ENCODE data around the gene PYGL. TPM values are rescaled to one million over a fixed set of nuclear protein-coding genes. Genes with fewer than 3 reads are reported as not detected.
"Not testable (repeated sequence)": the region's sequence is repeated elsewhere in the genome, so short reads cannot be mapped to it uniquely, and the experiment has no call there.

Gene PYGL
- total RNA-seq, 1 donor from 2014 or later: 32.9 TPM

DNA sequence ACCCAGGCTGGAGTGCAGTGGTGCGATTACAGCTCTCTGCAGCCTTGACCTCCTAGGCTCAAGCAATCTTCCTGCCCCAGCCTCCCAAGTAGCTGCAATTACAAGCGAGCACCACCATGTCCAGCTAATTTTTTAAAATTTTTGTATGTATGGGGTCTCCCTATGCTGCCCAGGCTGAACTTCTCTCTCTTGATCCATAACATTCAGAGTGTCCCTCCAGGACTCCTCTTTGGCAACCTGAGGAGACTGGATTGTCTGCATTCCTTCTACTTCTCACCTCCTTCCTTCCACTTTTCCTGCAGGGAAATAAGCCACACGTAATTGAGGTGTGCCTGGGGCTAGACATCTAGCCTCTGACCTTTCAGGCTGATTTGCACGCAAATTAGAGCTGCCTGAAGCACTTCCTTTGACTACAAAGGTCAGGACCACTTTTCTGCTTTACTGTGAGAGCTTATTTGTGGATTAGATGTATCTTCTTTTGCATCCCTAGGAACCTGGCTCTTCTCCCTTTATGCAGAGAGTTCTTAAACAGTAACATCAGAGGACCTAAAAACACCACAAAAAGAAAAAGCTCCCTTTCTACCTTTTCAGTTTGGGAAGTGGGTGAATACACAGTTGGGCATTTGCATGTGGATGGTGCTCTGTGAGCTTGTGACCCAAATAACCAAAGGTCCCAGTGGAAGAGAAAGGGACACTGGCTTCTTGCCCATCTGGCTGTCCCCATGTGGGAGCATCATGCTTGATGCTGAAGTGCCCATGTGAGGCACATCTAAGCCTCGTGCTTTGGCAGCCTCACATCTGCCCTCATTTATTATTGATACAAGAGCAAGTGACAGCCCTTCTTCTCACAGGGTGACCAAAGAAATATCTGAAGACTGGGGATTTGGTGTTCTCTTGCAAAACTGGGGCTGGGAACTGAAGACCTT lies 33.5 kb downstream of the PYGL start:
- Histone ChIP-seq H3K27me3 (ENCODE audit: control insufficient read depth in 3 of 3, insufficient read depth in 3 of 3, low read length in 3 of 3) (no peaks in the 10 kb centered on the region), H3K4me1 (ENCODE audit: control insufficient read depth in 3 of 3, insufficient read depth in 3 of 3, low read length in 3 of 3) (no peaks in the 10 kb centered on the region), H3K27ac (ENCODE audit: low read depth, low read length) (no peak overlapping the region), H3K9me3 (ENCODE audit: control insufficient read depth in 3 of 3, low read length in 3 of 3) (no peaks in the 10 kb centered on the region), H3K4me3 (ENCODE audit: low read length in 3 of 3) (no peak overlapping the region), H3K9ac (ENCODE audit: low read depth in 1 of 3, low read length in 3 of 3) (no peak overlapping the region), H3K36me3 (ENCODE audit: control insufficient read depth in 3 of 3, insufficient read depth in 3 of 3, low read length in 3 of 3) (peaks cover 7 to 24% (median 23%) of the 10 kb centered on the region in 3 donors)

DNA sequence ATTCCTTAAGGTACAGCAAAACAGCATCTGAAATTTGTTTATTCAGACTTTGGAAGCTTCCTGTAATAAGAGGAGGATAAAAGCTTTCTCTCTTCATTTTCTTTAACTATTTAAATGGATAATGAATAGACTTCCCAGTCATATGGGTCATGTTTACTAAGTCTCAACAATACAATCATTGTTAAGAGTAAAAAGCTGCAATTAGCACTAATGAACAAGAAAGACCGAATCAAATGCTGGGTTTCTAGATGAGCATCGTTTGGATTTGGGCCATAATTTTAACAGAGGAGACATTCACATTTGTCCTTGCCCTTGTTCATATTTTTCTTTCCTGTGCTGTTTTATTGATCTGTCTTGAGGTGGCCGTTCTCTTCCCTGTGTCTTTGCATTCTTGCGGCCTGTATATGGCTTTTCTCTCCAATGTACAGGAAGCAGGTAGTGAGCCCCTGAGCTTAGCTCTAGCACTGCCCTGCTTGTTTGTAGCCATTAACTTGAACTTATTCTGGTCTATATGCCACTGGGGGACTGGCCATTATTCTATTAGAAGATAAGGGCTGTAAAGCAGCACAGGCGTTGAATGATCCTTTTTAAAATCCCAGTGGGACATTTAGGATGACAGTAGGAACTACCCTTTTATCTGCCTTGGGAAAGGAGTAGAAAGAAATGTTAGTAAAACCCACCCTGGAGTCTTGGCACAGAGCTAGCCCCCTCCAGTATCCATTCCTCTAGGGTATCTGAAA lies 37.8 kb downstream of the PYGL start:
- H3K27me3 ChIP-seq (ENCODE audit: control insufficient read depth in 3 of 3, insufficient read depth in 3 of 3, low read length in 3 of 3): no peaks in the 10 kb centered on the region
- H3K9me3 ChIP-seq (ENCODE audit: control insufficient read depth in 3 of 3, low read length in 3 of 3): no peaks in the 10 kb centered on the region
- no peak overlapping the region for H3K9ac ChIP-seq (ENCODE audit: low read depth in 1 of 3, low read length in 3 of 3)
- H3K36me3 ChIP-seq (ENCODE audit: control insufficient read depth in 3 of 3, insufficient read depth in 3 of 3, low read length in 3 of 3): peaks cover 4 to 13% (median 11%) of the 10 kb centered on the region in 3 donors
- H3K4me1 ChIP-seq (ENCODE audit: control insufficient read depth in 3 of 3, insufficient read depth in 3 of 3, low read length in 3 of 3): no peaks in the 10 kb centered on the region
- H3K4me3 ChIP-seq (ENCODE audit: low read length in 3 of 3): no peak overlapping the region
- H3K27ac ChIP-seq (ENCODE audit: low read depth, low read length): no peak overlapping the region

DNA sequence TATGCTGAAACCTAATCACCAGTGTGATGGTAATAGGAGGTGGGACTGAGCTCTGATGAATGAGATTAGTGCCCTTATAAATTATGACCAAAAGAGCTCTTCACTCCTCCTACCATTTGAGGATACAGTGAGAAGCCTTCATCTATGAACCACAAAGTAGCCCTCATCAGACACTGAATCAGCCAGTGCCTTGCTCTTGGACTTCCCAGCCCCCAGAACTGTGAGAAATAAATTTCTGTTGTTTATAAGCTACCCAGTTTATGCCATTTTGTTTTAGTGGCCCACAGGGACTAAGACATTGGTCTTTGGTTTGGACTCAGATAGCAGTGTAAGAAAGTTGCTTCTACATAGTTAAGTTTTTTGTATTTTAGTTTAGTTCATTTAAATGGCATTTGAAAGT lies 39.6 kb downstream of the PYGL start:
- Histone ChIP-seq H3K27ac (ENCODE audit: low read depth, low read length) (no peak overlapping the region), H3K36me3 (ENCODE audit: control insufficient read depth in 3 of 3, insufficient read depth in 3 of 3, low read length in 3 of 3) (peaks cover 0 to 6% (median 6%) of the 10 kb centered on the region in 3 donors)

DNA sequence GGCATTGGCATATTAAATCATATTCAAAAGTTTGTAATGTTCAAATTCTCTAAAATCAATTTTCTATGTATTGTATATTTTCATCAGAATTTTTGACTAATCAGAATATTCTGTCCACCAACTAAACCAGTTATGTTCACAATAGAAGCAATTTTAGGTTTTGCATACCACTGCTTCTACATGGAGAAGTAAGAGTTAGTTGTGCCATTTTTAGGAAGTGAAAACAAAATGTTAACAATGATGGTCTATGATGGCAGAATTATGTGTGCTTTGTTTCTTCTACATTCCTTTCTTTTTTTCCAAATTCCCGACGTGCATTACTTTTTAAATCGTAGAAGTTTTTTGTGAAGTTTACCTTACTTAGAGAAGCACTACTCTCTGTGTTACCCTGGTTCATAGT lies 42.9 kb downstream of the PYGL start:
- H3K4me1 ChIP-seq (ENCODE audit: control insufficient read depth in 3 of 3, insufficient read depth in 3 of 3, low read length in 3 of 3): no peaks in the 10 kb centered on the region
- no peaks in the 10 kb centered on the region for H3K27me3 ChIP-seq (ENCODE audit: control insufficient read depth in 3 of 3, insufficient read depth in 3 of 3, low read length in 3 of 3)
- no peaks in the 10 kb centered on the region for H3K9me3 ChIP-seq (ENCODE audit: control insufficient read depth in 3 of 3, low read length in 3 of 3)
- H3K27ac ChIP-seq (ENCODE audit: low read depth, low read length): no peak overlapping the region
- H3K9ac ChIP-seq (ENCODE audit: low read depth in 1 of 3, low read length in 3 of 3): no peak overlapping the region
- H3K4me3 ChIP-seq (ENCODE audit: low read length in 3 of 3): no peak overlapping the region
- peaks cover 0 to 6% (median 0%) of the 10 kb centered on the region in 3 donors for H3K36me3 ChIP-seq (ENCODE audit: control insufficient read depth in 3 of 3, insufficient read depth in 3 of 3, low read length in 3 of 3)

More for the DNA sequence above, 39.6 kb downstream of the PYGL start:
- Histone ChIP-seq H3K4me1 (ENCODE audit: control insufficient read depth in 3 of 3, insufficient read depth in 3 of 3, low read length in 3 of 3) (no peaks in the 10 kb centered on the region), H3K27me3 (ENCODE audit: control insufficient read depth in 3 of 3, insufficient read depth in 3 of 3, low read length in 3 of 3) (no peaks in the 10 kb centered on the region), H3K9ac (ENCODE audit: low read depth in 1 of 3, low read length in 3 of 3) (no peak overlapping the region), H3K4me3 (ENCODE audit: low read length in 3 of 3) (no peak overlapping the region), H3K9me3 (ENCODE audit: control insufficient read depth in 3 of 3, low read length in 3 of 3) (no peaks in the 10 kb centered on the region)

DNA sequence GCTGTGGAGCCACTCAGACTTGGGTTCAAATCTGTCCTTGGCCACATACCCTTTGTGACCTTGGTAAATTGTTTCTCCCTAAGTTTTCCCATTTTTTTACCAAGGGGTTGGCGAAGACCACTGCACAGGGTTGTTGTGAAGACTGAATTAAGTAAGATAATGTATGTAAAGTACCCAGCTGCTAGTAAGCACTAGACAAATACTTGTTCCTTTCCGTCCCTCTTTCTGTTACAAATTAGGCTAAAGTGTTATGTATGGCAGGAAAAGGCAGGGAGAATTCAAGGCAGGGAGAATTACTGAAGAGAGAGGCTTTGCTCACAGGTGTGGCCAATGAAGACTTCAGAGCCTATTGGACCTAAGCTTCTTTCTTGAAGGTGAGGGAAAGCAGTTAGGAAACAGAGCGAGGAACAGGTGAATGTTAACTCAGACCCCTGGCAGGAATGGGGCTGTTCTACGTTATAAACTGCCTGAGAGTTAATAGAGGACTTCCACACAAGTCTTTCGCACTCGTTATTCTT lies 46.6 kb downstream of the PYGL start:
- Histone ChIP-seq H3K4me3 (ENCODE audit: low read length in 3 of 3) (no peak overlapping the region), H3K9me3 (ENCODE audit: control insufficient read depth in 3 of 3, low read length in 3 of 3) (no peaks in the 10 kb centered on the region), H3K4me1 (ENCODE audit: control insufficient read depth in 3 of 3, insufficient read depth in 3 of 3, low read length in 3 of 3) (no peaks in the 10 kb centered on the region), H3K27me3 (ENCODE audit: control insufficient read depth in 3 of 3, insufficient read depth in 3 of 3, low read length in 3 of 3) (no peaks in the 10 kb centered on the region), H3K27ac (ENCODE audit: low read depth, low read length) (no peak overlapping the region), H3K9ac (ENCODE audit: low read depth in 1 of 3, low read length in 3 of 3) (no peak overlapping the region), H3K36me3 (ENCODE audit: control insufficient read depth in 3 of 3, insufficient read depth in 3 of 3, low read length in 3 of 3) (no peaks in the 10 kb centered on the region)

DNA sequence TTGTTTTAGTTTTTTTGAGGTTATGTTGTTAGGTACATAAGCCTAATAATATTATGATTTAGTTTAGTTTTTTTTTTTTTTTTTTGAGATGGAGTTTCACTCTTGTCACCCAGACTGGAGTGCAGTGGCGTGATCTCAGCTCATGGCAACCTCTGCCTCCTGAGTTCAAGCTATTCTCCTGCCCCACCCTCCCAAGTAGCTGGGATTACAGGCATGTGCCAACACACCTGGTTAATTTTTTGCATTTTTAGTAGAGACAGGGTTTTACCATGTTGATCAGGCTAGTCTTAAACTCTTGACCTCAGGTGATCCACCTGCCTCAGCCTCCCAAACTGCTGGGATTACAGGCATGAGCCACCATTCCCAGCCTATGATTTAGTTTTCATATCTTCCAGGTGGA lies 47.3 kb downstream of the PYGL start:
- not testable (repeated sequence) for H3K4me3 ChIP-seq (ENCODE audit: low read length in 3 of 3)

DNA sequence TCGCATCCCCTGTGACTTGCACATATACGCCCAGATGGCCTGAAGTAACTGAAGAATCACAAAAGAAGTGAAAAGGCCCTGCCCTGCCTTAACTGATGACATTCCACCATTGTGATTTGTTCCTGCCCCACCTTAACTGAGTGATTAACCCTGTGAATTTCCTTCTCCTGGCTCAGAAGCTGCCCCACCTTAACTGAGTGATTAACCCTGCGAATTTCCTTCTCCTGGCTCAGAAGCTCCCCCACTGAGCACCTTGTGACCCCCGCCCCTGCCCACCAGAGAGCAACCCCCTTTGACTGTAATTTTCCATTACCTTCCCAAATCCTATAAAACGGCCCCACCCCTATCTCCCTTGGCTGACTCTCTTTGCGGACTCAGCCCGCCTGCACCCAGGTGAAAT lies 47.9 kb downstream of the PYGL start:
- not testable (repeated sequence) for H3K27ac ChIP-seq (ENCODE audit: low read depth, low read length); H3K4me3 ChIP-seq (ENCODE audit: low read length in 3 of 3); H3K9me3 ChIP-seq (ENCODE audit: control insufficient read depth in 3 of 3, low read length in 3 of 3); H3K4me1 ChIP-seq (ENCODE audit: control insufficient read depth in 3 of 3, insufficient read depth in 3 of 3, low read length in 3 of 3); H3K36me3 ChIP-seq (ENCODE audit: control insufficient read depth in 3 of 3, insufficient read depth in 3 of 3, low read length in 3 of 3); H3K9ac ChIP-seq (ENCODE audit: low read depth in 1 of 3, low read length in 3 of 3); H3K27me3 ChIP-seq (ENCODE audit: control insufficient read depth in 3 of 3, insufficient read depth in 3 of 3, low read length in 3 of 3)

More for the DNA sequence above, 47.3 kb downstream of the PYGL start:
- H3K27me3 ChIP-seq (ENCODE audit: control insufficient read depth in 3 of 3, insufficient read depth in 3 of 3, low read length in 3 of 3); H3K9ac ChIP-seq (ENCODE audit: low read depth in 1 of 3, low read length in 3 of 3); H3K4me1 ChIP-seq (ENCODE audit: control insufficient read depth in 3 of 3, insufficient read depth in 3 of 3, low read length in 3 of 3); H3K36me3 ChIP-seq (ENCODE audit: control insufficient read depth in 3 of 3, insufficient read depth in 3 of 3, low read length in 3 of 3); H3K9me3 ChIP-seq (ENCODE audit: control insufficient read depth in 3 of 3, low read length in 3 of 3); H3K27ac ChIP-seq (ENCODE audit: low read depth, low read length): not testable (repeated sequence)

DNA sequence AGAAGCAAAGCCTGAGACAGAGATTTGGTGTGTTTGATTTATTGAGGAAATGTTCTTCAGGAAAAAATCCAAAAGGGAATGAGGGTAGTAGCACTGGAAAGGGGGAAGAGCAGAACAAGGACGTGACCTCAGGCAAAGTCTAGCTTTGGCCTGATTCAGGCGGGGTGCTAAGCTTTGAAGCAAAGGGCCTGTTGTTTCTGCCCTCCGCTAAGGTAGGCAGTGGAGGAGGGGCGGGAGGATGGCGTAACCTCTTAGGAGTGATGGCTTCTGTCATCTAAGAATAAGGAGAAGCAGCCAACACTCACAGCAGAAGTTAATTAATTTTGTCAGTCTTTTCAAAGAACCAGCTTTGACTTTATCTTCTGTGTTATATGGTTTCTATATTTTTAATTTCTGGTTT lies 52.0 kb downstream of the PYGL start:
- Histone ChIP-seq H3K4me3 (ENCODE audit: low read length in 3 of 3) (no peak overlapping the region), H3K27ac (ENCODE audit: low read depth, low read length) (no peak overlapping the region), H3K4me1 (ENCODE audit: control insufficient read depth in 3 of 3, insufficient read depth in 3 of 3, low read length in 3 of 3) (no peaks in the 10 kb centered on the region), H3K36me3 (ENCODE audit: control insufficient read depth in 3 of 3, insufficient read depth in 3 of 3, low read length in 3 of 3) (no peaks in the 10 kb centered on the region), H3K9ac (ENCODE audit: low read depth in 1 of 3, low read length in 3 of 3) (no peak overlapping the region), H3K27me3 (ENCODE audit: control insufficient read depth in 3 of 3, insufficient read depth in 3 of 3, low read length in 3 of 3) (no peaks in the 10 kb centered on the region), H3K9me3 (ENCODE audit: control insufficient read depth in 3 of 3, low read length in 3 of 3) (no peaks in the 10 kb centered on the region)

DNA sequence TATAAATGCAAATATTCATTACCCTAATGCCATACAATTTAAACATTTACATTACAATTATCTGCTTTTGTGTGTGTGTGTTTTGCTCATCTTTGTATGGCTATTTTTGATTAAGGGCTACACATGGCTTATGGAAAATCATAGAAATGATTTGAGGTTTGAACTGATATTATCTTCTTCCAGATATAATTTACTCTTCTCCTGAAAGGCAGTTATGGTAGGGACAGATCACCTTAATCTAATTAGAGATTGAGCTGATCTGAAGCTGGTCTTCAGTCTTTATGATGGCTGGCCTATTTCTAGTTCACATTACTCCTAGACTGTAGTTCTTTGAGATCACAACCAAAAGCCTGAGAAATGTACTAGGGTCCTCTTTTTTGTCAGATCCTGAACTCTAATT lies 56.8 kb downstream of the PYGL start:
- H3K27ac ChIP-seq (ENCODE audit: low read depth, low read length): no peak overlapping the region
- H3K27me3 ChIP-seq (ENCODE audit: control insufficient read depth in 3 of 3, insufficient read depth in 3 of 3, low read length in 3 of 3): no peaks in the 10 kb centered on the region
- H3K9ac ChIP-seq (ENCODE audit: low read depth in 1 of 3, low read length in 3 of 3): no peak overlapping the region
- no peaks in the 10 kb centered on the region for H3K4me1 ChIP-seq (ENCODE audit: control insufficient read depth in 3 of 3, insufficient read depth in 3 of 3, low read length in 3 of 3)
- H3K36me3 ChIP-seq (ENCODE audit: control insufficient read depth in 3 of 3, insufficient read depth in 3 of 3, low read length in 3 of 3): no peaks in the 10 kb centered on the region
- no peak overlapping the region for H3K4me3 ChIP-seq (ENCODE audit: low read length in 3 of 3)
- no peaks in the 10 kb centered on the region for H3K9me3 ChIP-seq (ENCODE audit: control insufficient read depth in 3 of 3, low read length in 3 of 3)

DNA sequence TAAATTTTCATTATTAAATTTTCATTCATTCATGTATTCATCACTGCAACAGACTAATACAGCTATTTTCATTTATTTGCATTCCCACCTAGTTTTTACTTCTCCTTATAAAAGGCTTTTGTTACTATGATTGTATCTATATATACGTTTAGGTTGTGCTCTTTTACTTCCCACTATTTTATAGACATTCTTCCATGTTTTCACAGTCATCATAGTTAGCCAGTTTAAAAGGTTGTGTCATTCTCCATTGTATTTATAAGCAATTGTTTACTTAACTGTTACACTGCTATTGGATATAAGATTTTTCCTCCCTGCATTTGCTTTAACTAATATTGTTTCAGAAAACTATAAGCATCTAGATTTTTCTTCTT lies 60.5 kb downstream of the PYGL start:
- Histone ChIP-seq H3K4me3 (ENCODE audit: low read length in 3 of 3) (no peak overlapping the region), H3K4me1 (ENCODE audit: control insufficient read depth in 3 of 3, insufficient read depth in 3 of 3, low read length in 3 of 3) (no peaks in the 10 kb centered on the region), H3K9me3 (ENCODE audit: control insufficient read depth in 3 of 3, low read length in 3 of 3) (no peaks in the 10 kb centered on the region), H3K36me3 (ENCODE audit: control insufficient read depth in 3 of 3, insufficient read depth in 3 of 3, low read length in 3 of 3) (no peaks in the 10 kb centered on the region), H3K27ac (ENCODE audit: low read depth, low read length) (no peak overlapping the region), H3K27me3 (ENCODE audit: control insufficient read depth in 3 of 3, insufficient read depth in 3 of 3, low read length in 3 of 3) (no peaks in the 10 kb centered on the region), H3K9ac (ENCODE audit: low read depth in 1 of 3, low read length in 3 of 3) (no peak overlapping the region)

Data from skeletal muscle tissue (tissue), 4 donors.